ENCODE results near the gene ZFYVE21.

DNA sequence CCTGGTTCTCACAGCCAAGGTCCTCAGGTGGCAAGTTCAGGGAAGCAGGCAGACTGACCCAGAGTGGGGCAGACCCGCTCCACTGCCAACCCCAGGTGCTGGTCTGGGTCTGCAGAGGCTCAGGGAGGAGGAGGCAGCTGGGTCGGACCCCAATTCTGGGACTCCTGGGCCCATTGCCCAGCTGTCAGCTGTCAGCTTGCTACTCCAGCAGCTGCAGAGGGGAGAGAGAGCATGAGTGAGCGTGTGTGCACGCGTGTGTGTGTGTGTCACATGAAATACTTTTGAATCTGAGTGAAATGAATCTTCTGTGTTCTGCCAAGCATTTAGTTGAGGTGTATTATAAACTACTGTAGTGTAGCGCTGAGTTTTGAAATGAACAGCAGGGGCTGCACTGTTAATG lies 31.1 kb upstream of the ZFYVE21 start:
- TF ChIP-seq, protein P1, sequence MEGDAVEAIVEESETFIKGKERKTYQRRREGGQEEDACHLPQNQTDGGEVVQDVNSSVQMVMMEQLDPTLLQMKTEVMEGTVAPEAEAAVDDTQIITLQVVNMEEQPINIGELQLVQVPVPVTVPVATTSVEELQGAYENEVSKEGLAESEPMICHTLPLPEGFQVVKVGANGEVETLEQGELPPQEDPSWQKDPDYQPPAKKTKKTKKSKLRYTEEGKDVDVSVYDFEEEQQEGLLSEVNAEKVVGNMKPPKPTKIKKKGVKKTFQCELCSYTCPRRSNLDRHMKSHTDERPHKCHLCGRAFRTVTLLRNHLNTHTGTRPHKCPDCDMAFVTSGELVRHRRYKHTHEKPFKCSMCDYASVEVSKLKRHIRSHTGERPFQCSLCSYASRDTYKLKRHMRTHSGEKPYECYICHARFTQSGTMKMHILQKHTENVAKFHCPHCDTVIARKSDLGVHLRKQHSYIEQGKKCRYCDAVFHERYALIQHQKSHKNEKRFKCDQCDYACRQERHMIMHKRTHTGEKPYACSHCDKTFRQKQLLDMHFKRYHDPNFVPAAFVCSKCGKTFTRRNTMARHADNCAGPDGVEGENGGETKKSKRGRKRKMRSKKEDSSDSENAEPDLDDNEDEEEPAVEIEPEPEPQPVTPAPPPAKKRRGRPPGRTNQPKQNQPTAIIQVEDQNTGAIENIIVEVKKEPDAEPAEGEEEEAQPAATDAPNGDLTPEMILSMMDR (IDR thresholded peaks at IDR 0.05; ENCODE audit: low read depth, low read length, poor library complexity, severe bottlenecking): no peak
- TF ChIP-seq EZH2phosphoT487 (IDR thresholded peaks at IDR 0.05; ENCODE audit: borderline replicate concordance, low read length): no peak

Measured in DOHH2 (cell line).